Measurements from ENCODE around the gene UBE2D4.

DNA sequence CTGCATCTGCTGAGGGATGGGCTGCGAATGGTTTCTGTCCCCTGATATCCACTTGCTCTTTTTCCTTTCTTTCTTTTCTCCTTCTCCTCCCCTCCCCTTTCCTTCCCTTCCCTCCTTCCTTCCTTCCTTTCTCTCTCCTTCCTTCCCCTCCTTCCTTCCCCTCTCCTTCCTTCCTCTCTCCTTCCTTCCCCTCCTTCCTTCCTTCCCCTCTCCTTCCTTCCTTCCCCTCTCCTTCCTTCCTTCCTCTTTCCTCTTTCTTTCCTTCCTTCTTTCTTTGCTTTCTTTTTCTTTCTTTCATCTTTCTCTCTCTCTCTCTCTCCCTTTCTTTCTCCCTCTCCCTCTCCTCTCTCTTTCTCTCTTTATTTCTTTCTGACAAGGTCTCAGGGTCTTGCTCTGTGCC, 51.3 kb downstream of the UBE2D4 start:
- TF ChIP-seq, protein P1, sequence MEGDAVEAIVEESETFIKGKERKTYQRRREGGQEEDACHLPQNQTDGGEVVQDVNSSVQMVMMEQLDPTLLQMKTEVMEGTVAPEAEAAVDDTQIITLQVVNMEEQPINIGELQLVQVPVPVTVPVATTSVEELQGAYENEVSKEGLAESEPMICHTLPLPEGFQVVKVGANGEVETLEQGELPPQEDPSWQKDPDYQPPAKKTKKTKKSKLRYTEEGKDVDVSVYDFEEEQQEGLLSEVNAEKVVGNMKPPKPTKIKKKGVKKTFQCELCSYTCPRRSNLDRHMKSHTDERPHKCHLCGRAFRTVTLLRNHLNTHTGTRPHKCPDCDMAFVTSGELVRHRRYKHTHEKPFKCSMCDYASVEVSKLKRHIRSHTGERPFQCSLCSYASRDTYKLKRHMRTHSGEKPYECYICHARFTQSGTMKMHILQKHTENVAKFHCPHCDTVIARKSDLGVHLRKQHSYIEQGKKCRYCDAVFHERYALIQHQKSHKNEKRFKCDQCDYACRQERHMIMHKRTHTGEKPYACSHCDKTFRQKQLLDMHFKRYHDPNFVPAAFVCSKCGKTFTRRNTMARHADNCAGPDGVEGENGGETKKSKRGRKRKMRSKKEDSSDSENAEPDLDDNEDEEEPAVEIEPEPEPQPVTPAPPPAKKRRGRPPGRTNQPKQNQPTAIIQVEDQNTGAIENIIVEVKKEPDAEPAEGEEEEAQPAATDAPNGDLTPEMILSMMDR (IDR thresholded peaks at IDR 0.05 in 8 of 11, conservative IDR thresholded peaks at IDR 0.05 in 3 of 11): no peak
- no peak for TF ChIP-seq POLR2A (IDR thresholded peaks at IDR 0.05)
